Keratinocyte (primary cell): ENCODE results near the gene ASPN.

ENCODE experiments used
- CTCF ChIP-seq, 3 experiments: IDR thresholded peaks in 1 of 3; conservative IDR thresholded peaks in 1 of 3; optimal IDR thresholded peaks in 1 of 3; 2 replicates in 2 of 3; 3 replicates in 1 of 3; pipeline versions ENCODE3 to v1.5.1; 2011; ENCODE audit warnings: low read length in 3 of 3, mild to moderate bottlenecking in 3 of 3, moderate library complexity in 2 of 3, control low read depth in 1 of 3, inconsistent platforms in 1 of 3; ENCODE audit not compliant: insufficient read depth in 2 of 3; ENCODE audit errors: extremely low read depth in 1 of 3
- EZH2 ChIP-seq: IDR thresholded peaks from one replicate; pipeline ENCODE4 v1.6.1; 2012; ENCODE audit warnings: inconsistent platforms, mild to moderate bottlenecking, low read length, moderate library complexity

GRCh38 chr9:92516521-92516920 is 34.2 kb upstream of the ASPN start:
- TF ChIP-seq CTCF (optimal IDR thresholded peaks at IDR 0.05 in 1 of 3, IDR thresholded peaks at IDR 0.05 in 1 of 3, conservative IDR thresholded peaks at IDR 0.05 in 1 of 3; ENCODE audit: extremely low read depth in 1 of 3, insufficient read depth in 2 of 3, low read length in 3 of 3) (no peak), EZH2 (no peak)
